Vagina (tissue), 2 donors: Measurements from ENCODE around the gene PARD3. TPM values are rescaled to one million over a fixed set of nuclear protein-coding genes. Genes with fewer than 3 reads are reported as not detected.

Experiments used
- DNase-seq, 2 donors: peaks; one replicate each; pipeline ENCODE4 v3.0.0-alpha.2; 2017; ENCODE audit errors: extremely low spot score in 2 of 2
- H3K27ac ChIP-seq: fragments of 200-600 bp; sonication (generic); one replicate; pipeline ENCODE4 v1.5.1; 2019
- H3K27me3 ChIP-seq: fragments of 200-600 bp; sonication (generic); one replicate; pipeline ENCODE4 v1.5.1; 2019
- H3K36me3 ChIP-seq, 2 donors: fragments of 200-600 bp; sonication (generic); one replicate each; pipeline ENCODE4 v1.5.1; 2017 to 2019
- H3K4me1 ChIP-seq: fragments of 200-600 bp; sonication (generic); one replicate; pipeline ENCODE4 v1.5.1; 2019
- H3K4me3 ChIP-seq, 2 donors: fragments of 200-600 bp; sonication (generic); 1 replicate in 1 of 2; 2 replicates in 1 of 2; pipeline ENCODE4 v1.5.1; 2016 to 2019
- H3K9me3 ChIP-seq: fragments of 200-600 bp; sonication (generic); one replicate; pipeline ENCODE4 v1.5.1; 2019
- POLR2A ChIP-seq, 2 donors: fragments of 450-650 bp; IDR thresholded peaks; one replicate each; pipeline ENCODE4 v1.6.1; 2017; ENCODE audit warnings: antibody characterized with exemption in 2 of 2, mild to moderate bottlenecking in 2 of 2, moderate library complexity in 2 of 2
- POLR2AphosphoS5 ChIP-seq, 2 donors: sonication (generic); formaldehyde crosslinking; IDR thresholded peaks; one replicate each; pipeline ENCODE4 v1.9.0; 2017; ENCODE audit warnings: antibody characterized with exemption in 2 of 2, mild to moderate bottlenecking in 2 of 2, low read depth in 1 of 2; ENCODE audit not compliant: insufficient read depth in 1 of 2
- intact Hi-C: fragments of 100-400 bp; cut with DNase I; formaldehyde crosslinking; loops from one replicate; pipeline ENCODE4 v1.15.1; 2023
- total RNA-seq: library from RNA; depleted of rRNA; stranded (reverse); fragments of >200 nt; gene quantifications from one replicate; pipeline ENCODE4 v1.2.3, GENCODE V29; 2016
- TF ChIP-seq, protein P1 (sequence below), 3 experiments: fragments of 450-650 bp in 2 of 3; fragments of 200-600 bp in 1 of 3; sonication (generic) in 1 of 3; IDR thresholded peaks; one replicate each; pipeline ENCODE4 v1.5.1; 2017 to 2019; ENCODE audit warnings: antibody characterized with exemption in 3 of 3, mild to moderate bottlenecking in 2 of 3, moderate library complexity in 2 of 3

The PARD3 gene
- total RNA-seq, 1 donor from 2014 or later, result 95.5 TPM

DNA sequence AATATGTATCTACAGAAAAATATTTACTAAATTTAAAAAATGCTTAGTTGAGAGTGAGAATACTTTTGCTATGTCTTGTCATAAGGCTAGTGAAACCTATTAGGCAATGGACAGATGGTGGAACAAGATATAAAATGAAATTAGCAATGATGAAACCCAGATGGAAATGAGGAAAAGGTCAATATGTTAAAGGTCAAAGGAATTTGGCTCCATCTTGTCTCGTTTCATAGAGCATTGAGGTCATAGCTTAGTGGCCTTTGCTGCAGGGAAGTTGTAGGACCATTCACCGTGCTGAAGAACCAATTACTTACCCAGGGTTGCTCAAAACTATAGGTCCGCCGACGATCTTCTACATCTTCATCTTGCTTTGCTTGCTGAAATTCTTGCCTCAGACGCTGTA is 683.9 kb downstream of the PARD3 start:
- intact Hi-C loops, result no loop called here
- no peaks in the 10 kb centered on the region for H3K9me3 ChIP-seq
- no peak overlapping the region for H3K4me3 ChIP-seq
- no peak overlapping the region for H3K27ac ChIP-seq
- H3K36me3 ChIP-seq, result no peaks in the 10 kb centered on the region
- no peaks in the 10 kb centered on the region for H3K27me3 ChIP-seq
- H3K4me1 ChIP-seq, result no peaks in the 10 kb centered on the region
- DNase-seq, result no peak
- TF ChIP-seq, protein P1, sequence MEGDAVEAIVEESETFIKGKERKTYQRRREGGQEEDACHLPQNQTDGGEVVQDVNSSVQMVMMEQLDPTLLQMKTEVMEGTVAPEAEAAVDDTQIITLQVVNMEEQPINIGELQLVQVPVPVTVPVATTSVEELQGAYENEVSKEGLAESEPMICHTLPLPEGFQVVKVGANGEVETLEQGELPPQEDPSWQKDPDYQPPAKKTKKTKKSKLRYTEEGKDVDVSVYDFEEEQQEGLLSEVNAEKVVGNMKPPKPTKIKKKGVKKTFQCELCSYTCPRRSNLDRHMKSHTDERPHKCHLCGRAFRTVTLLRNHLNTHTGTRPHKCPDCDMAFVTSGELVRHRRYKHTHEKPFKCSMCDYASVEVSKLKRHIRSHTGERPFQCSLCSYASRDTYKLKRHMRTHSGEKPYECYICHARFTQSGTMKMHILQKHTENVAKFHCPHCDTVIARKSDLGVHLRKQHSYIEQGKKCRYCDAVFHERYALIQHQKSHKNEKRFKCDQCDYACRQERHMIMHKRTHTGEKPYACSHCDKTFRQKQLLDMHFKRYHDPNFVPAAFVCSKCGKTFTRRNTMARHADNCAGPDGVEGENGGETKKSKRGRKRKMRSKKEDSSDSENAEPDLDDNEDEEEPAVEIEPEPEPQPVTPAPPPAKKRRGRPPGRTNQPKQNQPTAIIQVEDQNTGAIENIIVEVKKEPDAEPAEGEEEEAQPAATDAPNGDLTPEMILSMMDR (IDR thresholded peaks at IDR 0.05), result no peak
- no peak for TF ChIP-seq POLR2AphosphoS5 (IDR thresholded peaks at IDR 0.05; ENCODE audit: insufficient read depth in 1 of 2, low read depth in 1 of 2)
- no peak for TF ChIP-seq POLR2A (IDR thresholded peaks at IDR 0.05)

DNA sequence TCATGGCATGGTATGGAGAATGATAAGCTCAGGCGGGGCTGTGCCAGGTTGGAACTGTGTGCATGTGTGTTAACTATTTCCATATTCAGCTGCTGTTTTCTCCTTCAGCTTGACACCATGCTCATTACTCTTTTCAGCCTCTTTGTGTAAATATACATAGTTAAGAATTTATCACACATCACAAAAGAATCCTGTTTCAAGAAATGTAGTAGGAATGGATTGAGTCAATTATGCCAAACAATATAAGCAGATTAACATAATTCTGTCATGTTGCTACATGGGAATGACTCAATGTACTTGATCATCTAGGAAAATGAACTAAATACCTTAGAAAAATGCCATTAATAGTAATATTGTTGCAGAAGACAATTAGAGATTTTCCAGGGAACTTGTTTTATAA is 687.4 kb downstream of the PARD3 start:
- intact Hi-C loops, result no loop called here
- DNase-seq, result no peak
- Histone ChIP-seq H3K4me3 (no peak overlapping the region), H3K9me3 (no peaks in the 10 kb centered on the region), H3K27me3 (no peaks in the 10 kb centered on the region), H3K4me1 (no peaks in the 10 kb centered on the region), H3K36me3 (no peaks in the 10 kb centered on the region), H3K27ac (no peak overlapping the region)
- no peak for TF ChIP-seq POLR2A (IDR thresholded peaks at IDR 0.05)
- TF ChIP-seq POLR2AphosphoS5 (IDR thresholded peaks at IDR 0.05; ENCODE audit: insufficient read depth in 1 of 2, low read depth in 1 of 2), result no peak
- TF ChIP-seq, protein P1 (IDR thresholded peaks at IDR 0.05), result no peak

DNA sequence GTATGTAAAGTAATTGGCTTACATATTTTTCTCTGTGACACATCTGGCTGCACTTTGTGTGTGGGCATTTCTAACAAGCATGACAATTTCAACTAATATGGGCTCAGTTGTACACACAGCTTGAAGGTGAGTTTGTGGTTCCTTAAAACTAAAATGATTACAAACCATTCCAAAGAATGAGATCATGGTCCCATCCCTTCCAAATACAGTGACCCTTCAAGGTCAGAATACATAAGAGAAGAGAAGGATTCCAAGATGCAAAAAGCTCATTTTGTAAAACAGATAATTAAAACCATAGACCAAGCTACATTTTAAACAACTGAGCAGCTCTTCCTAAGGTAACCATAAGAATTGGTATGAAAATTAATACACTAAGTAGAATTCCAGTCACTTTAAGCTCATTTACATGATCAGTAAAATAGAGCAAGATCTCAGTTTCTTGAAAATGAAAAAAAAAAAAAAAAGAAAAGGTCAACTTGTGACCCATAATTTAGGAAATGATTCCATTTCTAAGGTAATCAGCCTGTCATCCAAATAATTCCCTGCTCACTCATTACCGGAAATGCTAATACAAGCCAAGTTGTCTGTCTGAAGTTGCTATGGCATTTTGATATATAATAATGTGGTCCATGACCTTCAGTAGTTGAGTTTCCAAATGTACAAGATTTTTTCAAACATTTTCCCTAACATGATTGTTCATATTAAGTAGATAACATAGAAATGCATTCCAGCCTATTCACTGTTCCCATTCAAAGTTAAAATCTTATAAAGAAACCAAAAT is 688.5 kb downstream of the PARD3 start:
- Histone ChIP-seq H3K27ac (no peak overlapping the region), H3K9me3 (no peaks in the 10 kb centered on the region), H3K4me1 (peaks cover 10% of the 10 kb centered on the region), H3K27me3 (no peaks in the 10 kb centered on the region), H3K36me3 (no peaks in the 10 kb centered on the region), H3K4me3 (no peak overlapping the region)
- TF ChIP-seq POLR2AphosphoS5 (IDR thresholded peaks at IDR 0.05; ENCODE audit: insufficient read depth in 1 of 2, low read depth in 1 of 2), result no peak
- TF ChIP-seq POLR2A (IDR thresholded peaks at IDR 0.05), result no peak
- TF ChIP-seq, protein P1 (IDR thresholded peaks at IDR 0.05), result no peak
- intact Hi-C loops, result no loop called here
- DNase-seq, result no peak

DNA sequence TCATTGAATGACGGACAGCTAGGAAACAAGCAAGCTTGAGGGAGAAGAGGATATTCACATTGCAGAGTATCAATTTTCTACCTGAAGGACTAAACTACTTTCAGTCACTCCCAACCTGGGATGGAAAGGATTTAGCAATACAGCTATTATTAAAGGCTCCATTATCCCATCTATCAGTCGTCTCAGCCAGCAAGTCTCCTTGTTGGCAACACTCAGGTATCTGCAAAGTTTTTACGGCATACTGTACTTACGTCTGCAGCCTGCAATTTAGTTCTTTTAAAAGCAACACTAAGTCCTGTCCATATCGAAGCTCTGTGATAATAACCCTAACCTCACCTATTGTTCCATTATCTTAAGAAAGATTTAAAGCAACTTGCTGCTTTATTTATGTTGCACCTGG is 689.4 kb downstream of the PARD3 start:
- TF ChIP-seq, protein P1 (IDR thresholded peaks at IDR 0.05), result no peak
- TF ChIP-seq POLR2AphosphoS5 (IDR thresholded peaks at IDR 0.05; ENCODE audit: insufficient read depth in 1 of 2, low read depth in 1 of 2), result no peak
- no peak for TF ChIP-seq POLR2A (IDR thresholded peaks at IDR 0.05)
- DNase-seq, result no peak
- no peak overlapping the region for H3K27ac ChIP-seq
- intact Hi-C loops, result no loop called here
- H3K4me3 ChIP-seq, result no peak overlapping the region
- H3K27me3 ChIP-seq, result no peaks in the 10 kb centered on the region
- H3K9me3 ChIP-seq, result no peaks in the 10 kb centered on the region
- no peaks in the 10 kb centered on the region for H3K36me3 ChIP-seq
- H3K4me1 ChIP-seq, result peaks cover 13% of the 10 kb centered on the region

DNA sequence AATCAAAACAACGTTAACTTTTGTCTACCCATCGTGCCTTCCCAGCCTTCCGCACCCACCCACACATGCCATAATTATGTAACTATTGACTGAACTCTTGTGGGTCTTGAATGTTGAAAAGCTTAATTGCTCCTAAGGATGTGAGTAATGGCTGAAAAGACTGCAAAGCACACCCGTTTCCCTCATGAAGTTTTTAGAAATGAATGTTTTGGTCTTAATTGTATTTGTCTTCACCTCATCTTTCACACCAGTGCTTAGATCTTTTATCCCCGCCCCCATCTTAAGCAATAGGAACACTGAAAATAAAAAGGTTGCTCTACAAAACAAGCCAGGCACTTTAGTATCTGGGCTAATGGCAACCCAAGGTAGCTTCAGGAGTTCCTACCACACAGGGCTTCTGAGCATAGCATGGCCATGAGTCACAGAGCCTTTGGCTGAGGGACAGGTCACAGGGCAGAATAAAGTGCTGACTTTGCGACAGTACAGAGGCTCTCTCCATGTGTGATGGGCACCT is 690.5 kb downstream of the PARD3 start:
- Histone ChIP-seq H3K4me3 (no peak overlapping the region), H3K4me1 (peaks cover 13% of the 10 kb centered on the region), H3K36me3 (no peaks in the 10 kb centered on the region), H3K9me3 (no peaks in the 10 kb centered on the region), H3K27ac (no peak overlapping the region), H3K27me3 (no peaks in the 10 kb centered on the region)
- intact Hi-C loops, result no loop called here
- TF ChIP-seq, protein P1 (IDR thresholded peaks at IDR 0.05), result no peak
- TF ChIP-seq POLR2A (IDR thresholded peaks at IDR 0.05) (no peak), POLR2AphosphoS5 (IDR thresholded peaks at IDR 0.05; ENCODE audit: insufficient read depth in 1 of 2, low read depth in 1 of 2) (no peak)
- no peak for DNase-seq
